T-helper 2 cell treated with Interferon-gamma antibody and Interleukin-4, amounts not matched to agents 100 ng/mL and 5 ng/mL, for 36 hours (primary cell): Measurements from ENCODE around the gene TTC31. TPM values are rescaled to one million over a fixed set of nuclear protein-coding genes. Genes with fewer than 3 reads are reported as not detected.

Experiments used
- intact Hi-C: fragments of 100-400 bp; cut with micrococcal nuclease; formaldehyde crosslinking; loops from one replicate; pipeline ENCODE4 v1.15.1; 2023
- total RNA-seq: library from RNA; stranded (reverse); gene quantifications from 2 replicates; pipeline ENCODE4 v1.2.3, GENCODE V29; 2022

The TTC31 gene
- total RNA-seq, 1 donor from 2014 or later, result 43.4 TPM

GRCh38 chr2:74536166-74536950 is 53.5 kb downstream of the TTC31 start:
- intact Hi-C loops, result no loop called here

- intact Hi-C loops, result no loop called here
Observed at GRCh38 chr2:74537140-74537539, 54.3 kb downstream of the TTC31 start.

- intact Hi-C loops, result no loop called here
Observed at GRCh38 chr2:74538881-74539339, 56.0 kb downstream of the TTC31 start.

GRCh38 chr2:74540291-74540690 is 57.4 kb downstream of the TTC31 start:
- intact Hi-C loops, result no loop called here

GRCh38 chr2:74542978-74543377 is 60.1 kb downstream of the TTC31 start:
- intact Hi-C loops, result no loop called here

Other genes starting within 250 kb of the TTC31 start
- 0.86 and 3.1 TPM in 2 replicates for gene SLC4A5, start 139.7 kb upstream of the TTC31 start, total RNA-seq
- 105 and 110 TPM in 2 replicates for gene DCTN1, start 102.8 kb upstream of the TTC31 start, total RNA-seq
- 1.0 and 1.5 TPM in 2 replicates for gene C2orf81, start 61.5 kb upstream of the TTC31 start, total RNA-seq
- gene WDR54, start 61.4 kb upstream of the TTC31 start, total RNA-seq, result 56.9 and 60.3 TPM in 2 replicates
- gene RTKN, start 41.1 kb upstream of the TTC31 start, total RNA-seq, result 0.36 and 0.52 TPM in 2 replicates
- 29.4 and 31.7 TPM in 2 replicates for gene INO80B, start 28.0 kb upstream of the TTC31 start, total RNA-seq
- gene WBP1, start 24.6 kb upstream of the TTC31 start, total RNA-seq, result 46.8 and 47.6 TPM in 2 replicates
- gene MOGS, start 17.7 kb upstream of the TTC31 start, total RNA-seq, result 68.3 and 74.8 TPM in 2 replicates
- gene MRPL53, start 10.4 kb upstream of the TTC31 start, total RNA-seq, result 105 TPM in 2 replicates
- 30.4 and 32.0 TPM in 2 replicates for gene CCDC142, start 83 bp upstream of the TTC31 start, total RNA-seq
- 0.39 and 0.50 TPM in 2 replicates for gene LBX2, start 16.5 kb downstream of the TTC31 start, total RNA-seq
- gene PCGF1, start 24.6 kb downstream of the TTC31 start, total RNA-seq, result 31.2 and 32.8 TPM in 2 replicates
- 1.1 and 1.2 TPM in 2 replicates for gene TLX2, start 31.4 kb downstream of the TTC31 start, total RNA-seq
- gene DQX1, start 43.1 kb downstream of the TTC31 start, total RNA-seq, result 0.80 and 1.1 TPM in 2 replicates
- gene AUP1, start 46.6 kb downstream of the TTC31 start, total RNA-seq, result 148 and 150 TPM in 2 replicates
- gene HTRA2, start 46.9 kb downstream of the TTC31 start, total RNA-seq, result 48.1 and 49.7 TPM in 2 replicates
- 1.00 and 1.9 TPM in 2 replicates for gene LOXL3, start 70.9 kb downstream of the TTC31 start, total RNA-seq
- 50.4 and 52.5 TPM in 2 replicates for gene DOK1, start 71.6 kb downstream of the TTC31 start, total RNA-seq
- 0.09 TPM in 1 of 2 replicates, not detected in the other for gene M1AP, start 165.2 kb downstream of the TTC31 start, total RNA-seq
- 4.4 and 5.9 TPM in 2 replicates for gene SEMA4F, start 171.2 kb downstream of the TTC31 start, total RNA-seq